HG03520 (cell line): ENCODE results near the gene PABPN1L.

ENCODE experiments used
- ATAC-seq: cut with Tn5 transposase; IDR thresholded peaks from one replicate; pipeline ENCODE4 v1.9.1; 2021; ENCODE audit warnings: mild to moderate bottlenecking, moderate library complexity; ENCODE audit not compliant: unreplicated experiment

The PABPN1L gene

GRCh38 chr16:88866151-88866920 is at the start of gene PABPN1L:
TSS of gene PABPN1L (minus strand) at chr16:88866660. CDS start at chr16:88866606, 54 bp downstream.
- ATAC-seq: no peak

- no peak for ATAC-seq
Observed at GRCh38 chr16:88915639-88916327, 49.3 kb upstream of the PABPN1L start.

- ATAC-seq: no peak
Observed at GRCh38 chr16:88914750-88915368, 48.4 kb upstream of the PABPN1L start.

GRCh38 chr16:88913870-88914269 is 47.4 kb upstream of the PABPN1L start:
- ATAC-seq: no peak

- ATAC-seq: no peak
Observed at GRCh38 chr16:88913001-88913612, 46.6 kb upstream of the PABPN1L start.

- no peak for ATAC-seq
Observed at GRCh38 chr16:88912556-88912955, 46.1 kb upstream of the PABPN1L start.

GRCh38 chr16:88911946-88912310 is 45.5 kb upstream of the PABPN1L start:
- ATAC-seq: no peak

- no peak for ATAC-seq
Observed at GRCh38 chr16:88911136-88911945, 44.9 kb upstream of the PABPN1L start.

- no peak for ATAC-seq
Observed at GRCh38 chr16:88910284-88911135, 44.0 kb upstream of the PABPN1L start.

- no peak for ATAC-seq
Observed at GRCh38 chr16:88909431-88910210, 43.2 kb upstream of the PABPN1L start.

- ATAC-seq: no peak
Observed at GRCh38 chr16:88908307-88908706, 41.8 kb upstream of the PABPN1L start.

GRCh38 chr16:88907768-88908167 is 41.3 kb upstream of the PABPN1L start:
- no peak for ATAC-seq

- no peak for ATAC-seq
Observed at GRCh38 chr16:88906535-88907105, 40.2 kb upstream of the PABPN1L start.

- ATAC-seq: no peak
Observed at GRCh38 chr16:88906020-88906419, 39.6 kb upstream of the PABPN1L start.

- no peak for ATAC-seq
Observed at GRCh38 chr16:88905563-88905962, 39.1 kb upstream of the PABPN1L start.

- ATAC-seq: no peak
Observed at GRCh38 chr16:88904676-88905365, 38.4 kb upstream of the PABPN1L start.

GRCh38 chr16:88903267-88903666 is 36.8 kb upstream of the PABPN1L start:
- no peak for ATAC-seq

- no peak for ATAC-seq
Observed at GRCh38 chr16:88902744-88903143, 36.3 kb upstream of the PABPN1L start.
